Measurements from ENCODE around the gene USF3.

Gene USF3

GRCh38 chr3:113602256-113602655, 94.2 kb downstream of the USF3 start:
- DNase-seq = no peak

- no peak for DNase-seq
These were observed 95.2 kb downstream of the USF3 start for GRCh38 chr3:113601240-113601639.

- DNase-seq = no peak
These were observed 95.8 kb downstream of the USF3 start for GRCh38 chr3:113600418-113601182.
